ENCODE results near the gene FKBP8. TPM values are rescaled to one million over a fixed set of nuclear protein-coding genes. Genes with fewer than 3 reads are reported as not detected.
A peak's percentile ranks its signal among the peaks of the same experiment; 100 is the strongest.

The FKBP8 gene
- total RNA-seq, 1 experiment from 2014 or later: 243 TPM

GRCh38 chr19:18588611-18589379 is 45.4 kb upstream of the FKBP8 start, which contains the start of gene REX1BD:
Gene REX1BD (plus strand): TSS chr19:18588798. CDS start chr19:18588802, 4 bp downstream.
- peak within 1 kb of the TSS; percentile 79 for H3K4me3 ChIP-seq (ENCODE audit: low read length)
- H3K36me3 ChIP-seq (ENCODE audit: low read depth, low read length): no peaks in the 10 kb centered on the region
- TF ChIP-seq EZH2 (IDR thresholded peaks at IDR 0.05; ENCODE audit: low read length, unreplicated experiment) (no peak), EZH2phosphoT487 (IDR thresholded peaks at IDR 0.05; ENCODE audit: borderline replicate concordance, low read length) (no peak), CTCF (conservative IDR thresholded peaks at IDR 0.05; ENCODE audit: low read depth, low read length) (peak; percentile 87)
- intact Hi-C loops (cut with micrococcal nuclease): no loop called here
- peaks cover 13% of the 10 kb centered on the region for H3K79me2 ChIP-seq (ENCODE audit: low read length)
- peak; percentile 84 for ATAC-seq
- no TSS peak for BruUV-seq (replicated peaks)
- peak within 1 kb of the TSS; percentile 89 for H2AFZ ChIP-seq (ENCODE audit: low read length)
- peak; percentile 75 for DNase-seq
- ChIA-PET CTCF (interaction anchor here (0.5 to 1.0 kb wide), 3 partner anchors 31 to 497 kb away, joined by 3 to 5 read pairs (median 3); partner anchors contain the start of gene KXD1), POLR2A (ENCODE audit: unreplicated experiment) (interaction anchor here (0.6 to 1.5 kb wide), 3 partner anchors 17 to 330 kb away, joined by 3 to 19 read pairs (median 8); partner anchors contain the start of genes COPE and UBA52)
- H3K9me3 ChIP-seq (ENCODE audit: low read length): no peaks in the 10 kb centered on the region
- no peaks in the 10 kb centered on the region for H4K20me1 ChIP-seq (ENCODE audit: low read length)
- peak within 1 kb of the TSS; percentile 92 for H3K9ac ChIP-seq (ENCODE audit: low read length)
- H3K27me3 ChIP-seq (ENCODE audit: low read length): no peaks in the 10 kb centered on the region
- no peaks in the 10 kb centered on the region for H3F3A ChIP-seq (ENCODE audit: low read length, unreplicated experiment)
- peak within 1 kb of the TSS; percentile 98 for H3K4me2 ChIP-seq (ENCODE audit: low read length)
- H3K4me1 ChIP-seq (ENCODE audit: insufficient read depth, low read length): peaks cover 22% of the 10 kb centered on the region
- H3K27ac ChIP-seq (ENCODE audit: low read length): peak within 1 kb of the TSS; percentile 88
- no peaks in the 10 kb centered on the region for H3K9me2 ChIP-seq (replicated peaks; ENCODE audit: low read length)

- Histone ChIP-seq H3K79me2 (ENCODE audit: low read length) (peaks cover 13% of the 10 kb centered on the region), H3K9me2 (replicated peaks; ENCODE audit: low read length) (no peaks in the 10 kb centered on the region), H3K36me3 (ENCODE audit: low read depth, low read length) (no peaks in the 10 kb centered on the region), H3K4me2 (ENCODE audit: low read length) (peak overlapping the region; percentile 98), H2AFZ (ENCODE audit: low read length) (peak overlapping the region; percentile 89), H4K20me1 (ENCODE audit: low read length) (no peaks in the 10 kb centered on the region), H3K9me3 (ENCODE audit: low read length) (no peaks in the 10 kb centered on the region), H3K27me3 (ENCODE audit: low read length) (no peaks in the 10 kb centered on the region), H3F3A (ENCODE audit: low read length, unreplicated experiment) (no peaks in the 10 kb centered on the region), H3K4me3 (ENCODE audit: low read length) (peak overlapping the region; percentile 79), H3K4me1 (ENCODE audit: insufficient read depth, low read length) (peaks cover 18% of the 10 kb centered on the region), H3K9ac (ENCODE audit: low read length) (peak overlapping the region; percentile 92), H3K27ac (ENCODE audit: low read length) (peak overlapping the region; percentile 88; the same call in 1 of the 2 replicates)
- DNase-seq (no peak), ATAC-seq (no peak)
- BruUV-seq (replicated peaks): TSS peak; percentile 52
- intact Hi-C loops (cut with micrococcal nuclease): no loop called here
- TF ChIP-seq EZH2 (IDR thresholded peaks at IDR 0.05; ENCODE audit: low read length, unreplicated experiment) (no peak), EZH2phosphoT487 (IDR thresholded peaks at IDR 0.05; ENCODE audit: borderline replicate concordance, low read length) (no peak), CTCF (conservative IDR thresholded peaks at IDR 0.05; ENCODE audit: low read depth, low read length) (no peak)
- ChIA-PET CTCF (interaction anchor here (0.5 kb wide), 1 partner anchor 266 kb away, joined by 3 read pairs; no protein-coding TSS in a partner anchor), POLR2A (ENCODE audit: unreplicated experiment) (no interaction called here)
Observed at GRCh38 chr19:18587962-18588610, 44.7 kb upstream of the FKBP8 start.

Data from PC-3 (cell line).